Measurements from ENCODE around the gene SHISA7.

SHISA7 gene

GRCh38 chr19:55389386-55390317 is 53.4 kb downstream of the SHISA7 start:
- no peak for DNase-seq (ENCODE audit: low read depth in 2 of 2)

- DNase-seq (ENCODE audit: low read depth in 2 of 2) = no peak
Observed at GRCh38 chr19:55387736-55388497, 55.2 kb downstream of the SHISA7 start.

- DNase-seq (ENCODE audit: low read depth in 2 of 2) = no peak
Observed at GRCh38 chr19:55386493-55386971, 56.6 kb downstream of the SHISA7 start.

GRCh38 chr19:55385724-55386492 is 57.2 kb downstream of the SHISA7 start, which contains the start of gene RPL28:
Gene RPL28 (plus strand): TSS chr19:55385932. CDS start chr19:55386358, 426 bp downstream.
- DNase-seq (ENCODE audit: low read depth in 2 of 2) = peak; percentile 96 to 98

- DNase-seq (ENCODE audit: low read depth in 2 of 2) = peak; percentile 83 to 89
Observed at GRCh38 chr19:55384920-55385723, 58.0 kb downstream of the SHISA7 start.

GRCh38 chr19:55384131-55384919 is 58.8 kb downstream of the SHISA7 start, which contains the start of gene TMEM238:
Gene TMEM238 (minus strand): TSS chr19:55384292. CDS start chr19:55384259, 33 bp downstream.
- DNase-seq (ENCODE audit: low read depth in 2 of 2) = no peak

GRCh38 chr19:55383279-55384130 is 59.6 kb downstream of the SHISA7 start:
- DNase-seq (ENCODE audit: low read depth in 2 of 2) = no peak

GRCh38 chr19:55382522-55383054 is 60.5 kb downstream of the SHISA7 start:
- no peak for DNase-seq (ENCODE audit: low read depth in 2 of 2)

GRCh38 chr19:55382013-55382412 is 61.1 kb downstream of the SHISA7 start:
- DNase-seq (ENCODE audit: low read depth in 2 of 2) = no peak

- DNase-seq (ENCODE audit: low read depth in 2 of 2) = no peak
Observed at GRCh38 chr19:55379174-55379573, 63.9 kb downstream of the SHISA7 start.

Data from stimulated activated CD8-positive, alpha-beta memory T cell treated with anti-CD3 and anti-CD28 coated beads, Interleukin-15, amount 100 ng/mL, for 4 hours (primary cell).